ENCODE measurements around the gene ATP2B2.

Gene ATP2B2

DNA sequence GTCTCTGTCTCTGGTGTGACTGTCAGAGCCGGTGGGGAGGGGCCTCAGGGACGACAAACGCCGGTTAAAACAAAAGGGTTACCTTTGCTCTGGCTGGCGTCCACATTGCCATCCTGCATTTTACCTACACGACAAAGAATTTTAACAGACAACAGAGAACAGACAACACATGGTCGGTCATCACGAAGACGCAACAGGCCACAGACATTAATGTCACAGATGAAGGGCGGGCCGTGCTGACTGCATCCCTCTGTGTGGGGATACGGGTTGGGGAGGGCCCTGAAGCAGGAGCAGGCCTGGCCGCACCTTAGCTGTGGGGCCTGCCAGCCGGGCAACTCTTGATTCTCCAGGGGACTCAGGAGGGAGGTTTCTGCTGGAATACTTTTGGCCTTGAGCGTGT, 126.2 kb downstream of the ATP2B2 start:
- no peak for DNase-seq

DNA sequence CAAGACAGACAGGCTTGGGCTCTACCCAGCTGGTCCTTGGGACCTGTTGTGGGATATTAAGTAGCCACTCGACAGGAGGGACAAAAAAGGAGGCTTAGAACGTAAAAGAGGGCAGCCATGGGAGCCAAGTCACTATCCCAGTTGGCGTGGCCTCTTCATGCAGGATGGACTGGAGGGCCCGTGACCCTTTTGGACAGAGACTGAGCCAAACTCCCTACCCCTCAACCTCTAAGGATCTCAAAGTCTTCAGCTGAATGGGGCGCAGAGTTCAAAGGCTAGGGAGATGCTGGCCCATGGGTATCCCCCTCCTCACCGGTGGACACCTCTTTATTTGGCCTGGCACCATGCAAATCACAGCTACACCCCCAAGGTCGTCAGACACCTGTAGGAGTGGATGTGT, 126.6 kb downstream of the ATP2B2 start:
- DNase-seq: no peak

DNA sequence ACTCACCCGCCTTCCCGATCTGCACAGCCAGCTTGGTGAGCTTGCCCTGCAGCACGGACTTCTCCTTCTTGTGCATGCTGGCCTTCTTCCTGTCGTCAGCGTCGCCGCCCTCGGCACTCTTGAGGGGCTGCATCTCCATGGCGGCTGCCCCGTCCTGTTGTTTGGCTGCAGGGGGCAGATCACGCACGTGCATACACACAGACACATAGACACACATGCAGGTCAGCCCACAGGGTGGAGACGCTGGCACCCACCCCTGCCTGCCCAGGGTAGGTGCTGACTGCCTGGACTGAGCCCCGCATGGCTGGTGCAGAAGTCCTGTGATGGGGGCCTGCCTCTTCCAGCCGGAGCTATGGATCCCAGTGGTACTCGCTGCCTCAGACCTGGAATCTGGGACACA, 127.1 kb downstream of the ATP2B2 start:
- no peak for DNase-seq

- no peak for DNase-seq
Measured at GRCh38 chr3:10377148-10377725, 128.1 kb downstream of the ATP2B2 start.

DNA sequence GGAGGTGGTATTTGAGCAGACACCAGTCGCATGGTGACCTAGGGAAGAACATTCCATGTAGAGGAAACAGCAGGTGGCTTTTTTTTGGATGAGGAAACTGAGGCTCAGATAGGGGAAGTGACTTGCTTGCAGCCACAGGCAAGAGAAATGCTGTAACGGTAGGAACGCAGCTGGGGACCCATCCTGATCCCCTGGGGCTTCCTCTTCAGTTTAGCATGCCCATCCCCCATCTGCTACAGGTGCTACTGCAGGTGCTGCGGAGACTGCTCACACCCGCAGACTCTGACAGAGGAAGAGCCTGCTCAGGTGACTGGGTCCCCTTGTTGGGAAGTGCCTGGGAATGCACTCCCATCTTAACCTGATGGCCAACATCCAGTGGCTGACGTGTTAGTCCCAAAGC, 129.0 kb downstream of the ATP2B2 start:
- DNase-seq: no peak

- DNase-seq: no peak
Measured at GRCh38 chr3:10375296-10376053, 129.9 kb downstream of the ATP2B2 start.

DNA sequence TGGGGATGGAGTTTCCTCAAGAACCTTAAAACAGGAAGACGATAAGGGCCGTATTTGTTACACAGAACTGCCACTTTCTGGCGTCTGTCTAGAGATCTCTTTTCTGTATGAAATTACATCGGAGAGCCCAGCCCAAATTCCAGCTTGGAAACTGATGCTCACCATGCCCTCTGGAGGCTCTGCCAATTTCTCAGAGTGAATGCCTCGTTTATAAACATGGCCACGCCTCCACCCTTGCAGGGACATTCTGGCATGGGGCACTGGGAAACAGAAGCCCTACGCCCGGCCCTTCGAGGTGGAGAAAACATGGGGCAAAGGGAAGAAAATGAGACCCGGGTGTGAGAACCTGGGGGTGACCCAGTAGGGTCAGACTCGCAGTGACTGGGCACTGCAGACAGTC, 131.1 kb downstream of the ATP2B2 start:
- peak in 1 of 2 experiments; percentile 13 for DNase-seq

- DNase-seq: no peak
Measured at GRCh38 chr3:10373686-10374261, 131.6 kb downstream of the ATP2B2 start.

GRCh38 chr3:10371789-10372188, 133.6 kb downstream of the ATP2B2 start:
- no peak for DNase-seq

GRCh38 chr3:10371167-10371566, 134.2 kb downstream of the ATP2B2 start:
- no peak for DNase-seq

- no peak for DNase-seq
Measured at GRCh38 chr3:10370429-10370828, 135.0 kb downstream of the ATP2B2 start.

GRCh38 chr3:10368512-10368911, 136.9 kb downstream of the ATP2B2 start:
- no peak for DNase-seq

- DNase-seq: no peak
Measured at GRCh38 chr3:10367506-10367905, 137.9 kb downstream of the ATP2B2 start.

DNA sequence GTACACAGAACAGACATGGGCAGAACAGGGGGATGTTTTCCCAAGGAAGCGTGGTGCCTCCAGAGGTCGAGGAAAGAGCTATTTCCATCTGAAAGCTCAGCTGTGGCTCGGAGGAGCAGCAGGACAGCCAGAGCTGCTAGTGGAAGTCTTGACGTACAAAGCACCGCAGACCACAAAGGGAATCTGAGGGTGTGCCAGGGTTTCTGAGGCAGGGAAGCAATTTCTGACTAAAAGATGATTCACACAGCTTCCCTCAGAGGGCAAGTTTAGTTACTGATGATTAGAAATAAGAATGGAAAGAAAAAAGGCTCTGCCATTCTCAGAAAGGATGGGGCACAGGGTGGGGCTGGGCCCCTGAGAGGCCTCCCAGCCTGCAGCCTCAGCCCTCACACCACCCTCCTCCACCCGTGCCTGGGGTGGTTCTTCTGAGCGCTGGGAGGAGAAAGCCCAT, 138.7 kb downstream of the ATP2B2 start:
- DNase-seq: no peak

GRCh38 chr3:10365791-10366190, 139.6 kb downstream of the ATP2B2 start:
- no peak for DNase-seq

DNA sequence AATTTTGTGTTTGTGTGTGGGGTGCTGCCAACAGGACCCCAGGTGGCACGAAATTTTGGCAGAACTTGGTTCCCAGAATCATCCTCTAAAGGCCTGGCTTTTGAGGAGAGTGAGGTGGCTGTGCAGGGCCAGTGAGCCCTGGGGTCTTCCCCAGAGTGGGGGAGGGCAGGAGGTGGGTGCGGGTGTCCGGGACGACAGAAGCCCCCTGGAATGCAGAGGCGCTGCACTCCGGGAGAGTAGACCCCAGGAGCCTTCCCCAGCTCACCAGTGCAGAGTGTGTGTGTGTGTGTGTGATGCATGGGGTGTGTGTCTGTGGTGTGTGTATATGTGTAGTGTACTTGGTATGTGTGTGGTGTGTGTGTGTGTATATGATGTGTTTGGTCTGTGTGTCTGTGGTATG, 140.1 kb downstream of the ATP2B2 start:
- DNase-seq: no peak

DNA sequence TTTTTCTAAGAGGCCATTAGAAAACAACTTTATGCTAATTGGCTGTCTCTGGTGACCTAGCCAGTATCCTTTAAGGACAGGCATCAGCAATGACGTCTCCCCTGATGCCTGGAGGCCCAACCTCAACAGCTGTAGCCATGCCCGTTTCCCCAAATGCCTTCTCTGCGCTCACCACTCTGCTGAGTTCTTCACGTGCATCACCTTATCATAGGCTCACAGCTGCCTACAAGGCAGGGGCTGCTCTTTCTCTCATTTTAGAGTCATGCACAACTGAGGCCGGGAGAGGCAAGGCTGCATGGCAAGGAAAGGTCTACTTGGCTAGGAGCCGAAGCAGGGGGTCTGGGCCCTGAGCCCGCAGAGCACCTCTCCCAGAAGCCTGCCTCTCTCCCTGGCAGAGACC, 140.6 kb downstream of the ATP2B2 start:
- DNase-seq: no peak

GRCh38 chr3:10363935-10364334, 141.5 kb downstream of the ATP2B2 start:
- DNase-seq: no peak

DNA sequence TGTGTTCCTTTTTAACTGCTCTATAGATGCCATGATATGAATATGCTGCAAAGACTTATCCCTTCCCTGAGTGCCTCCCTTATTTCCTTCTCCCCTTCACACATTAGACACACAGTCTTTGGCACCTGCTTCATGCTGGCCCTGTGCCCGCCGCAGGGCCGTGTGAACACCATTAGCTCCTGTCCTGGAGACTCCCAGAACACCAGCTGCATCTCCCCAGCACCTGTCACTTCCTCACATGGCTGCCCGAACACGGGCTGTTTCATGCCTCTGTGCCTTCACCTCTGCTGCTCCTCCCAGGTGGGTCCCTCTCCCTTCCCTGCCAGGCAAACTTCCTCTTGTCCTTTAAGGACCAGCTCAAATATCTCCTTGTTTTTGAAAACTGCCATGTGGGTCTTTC, 144.0 kb downstream of the ATP2B2 start:
- DNase-seq: no peak

DNA sequence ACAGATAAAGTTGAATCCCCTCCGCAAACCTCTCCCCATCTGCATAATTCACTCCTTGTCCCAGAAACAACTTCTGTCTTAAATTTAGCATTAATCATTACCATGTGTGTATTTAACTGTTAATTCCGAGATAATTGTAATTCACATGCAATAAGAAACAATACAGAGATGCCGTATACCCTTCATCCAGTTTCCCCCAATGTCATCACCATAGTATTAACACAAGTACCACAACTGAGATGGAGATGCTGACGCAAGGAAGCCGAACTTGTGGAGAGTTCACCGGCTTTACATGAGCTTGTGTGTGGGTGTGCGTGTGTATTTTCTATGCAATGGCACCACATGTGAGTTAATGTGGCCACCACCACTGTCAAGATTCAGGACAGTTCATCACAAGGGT, 144.9 kb downstream of the ATP2B2 start:
- DNase-seq: no peak

- no peak for DNase-seq
Measured at GRCh38 chr3:10359761-10360161, 145.6 kb downstream of the ATP2B2 start.

DNA sequence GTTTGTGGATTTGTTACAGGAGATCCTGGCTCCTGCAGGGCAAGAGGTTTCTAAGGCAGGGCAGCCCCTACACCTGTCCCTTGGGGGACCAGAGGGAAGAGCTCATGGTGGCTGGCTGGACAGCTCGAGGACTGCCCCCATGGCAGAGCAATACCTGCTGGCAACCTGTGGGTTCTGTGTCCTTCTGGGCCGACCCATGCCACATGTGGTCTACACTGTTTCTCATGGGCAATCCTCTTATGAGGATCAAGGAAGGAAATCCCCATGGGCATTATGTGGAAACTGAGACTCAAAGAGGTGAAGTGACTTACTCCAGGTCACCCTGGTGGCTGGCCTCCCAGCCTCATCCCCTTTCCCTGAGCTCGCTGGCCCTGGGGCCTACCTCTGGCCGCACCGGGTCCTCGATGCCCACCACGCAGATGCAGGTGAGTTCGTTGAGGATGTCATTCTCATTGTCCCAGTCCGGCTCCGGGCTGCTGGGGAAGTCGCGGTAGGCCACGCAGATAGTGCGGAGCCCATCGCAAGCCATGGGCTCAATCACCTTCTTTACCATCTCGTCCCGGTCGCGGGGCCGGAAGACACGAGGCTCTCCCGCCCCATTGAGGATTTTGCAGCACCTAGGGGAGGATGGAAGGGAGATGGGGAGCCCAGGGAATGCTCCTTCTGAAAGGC, 146.9 kb downstream of the ATP2B2 start:
- DNase-seq: no peak

- DNase-seq: no peak
Measured at GRCh38 chr3:10357592-10358308, 147.6 kb downstream of the ATP2B2 start.

All from NCI-H446 (cell line).